NK-92 (cell line): ENCODE results near the gene NABP2.
"Not testable (repeated sequence)": the region's sequence is repeated elsewhere in the genome, so short reads cannot be mapped to it uniquely, and the experiment has no call there.

Source experiments
- DNase-seq: peaks from one replicate; lab custom pipeline; 2025; ENCODE audit not compliant: unreplicated experiment; lab: John Stamatoyannopoulos, UW

Gene NABP2

DNA sequence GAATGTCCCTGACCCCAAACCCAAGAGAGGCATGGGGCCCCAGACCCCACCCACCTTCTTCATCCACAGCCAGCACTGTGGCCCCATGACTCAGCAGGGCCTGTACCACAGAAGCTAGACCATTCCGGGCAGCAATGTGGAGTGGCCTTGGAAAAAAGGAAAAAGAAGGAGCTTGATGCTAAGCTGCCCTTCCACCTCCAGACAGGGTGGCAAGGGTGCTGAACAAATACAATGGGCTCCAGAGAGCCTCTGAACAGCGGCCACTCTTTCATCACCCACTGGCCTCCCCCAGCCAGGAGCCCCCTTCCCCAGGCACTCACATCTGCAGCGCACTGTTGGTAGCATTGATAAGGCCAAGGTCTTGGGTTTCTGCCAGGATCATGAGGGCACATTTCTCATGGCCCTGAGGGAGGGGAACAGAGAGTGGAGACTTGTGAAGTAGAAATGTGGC is 19.6 kb downstream of the NABP2 start:
- DNase-seq: no peak

DNA sequence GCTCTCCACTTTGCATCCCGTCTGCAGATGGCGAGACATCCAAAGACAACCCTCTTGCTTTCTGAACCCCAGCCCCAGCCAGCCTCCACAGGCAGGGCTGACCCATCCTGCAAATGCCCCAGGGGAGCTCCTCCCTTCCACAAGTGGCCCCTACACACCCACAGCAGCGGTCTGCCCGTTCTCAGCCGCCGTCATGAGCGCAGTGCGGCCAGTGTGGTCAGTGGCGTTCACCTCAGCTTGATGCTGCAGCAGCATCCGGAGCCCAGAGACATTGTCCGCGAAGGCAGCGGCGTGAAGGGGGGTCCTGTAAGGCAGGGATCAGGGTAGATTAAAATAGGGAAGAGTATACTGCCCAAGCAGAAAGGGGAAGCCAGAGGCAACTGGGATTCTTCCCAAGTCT is 20.4 kb downstream of the NABP2 start:
- no peak for DNase-seq

DNA sequence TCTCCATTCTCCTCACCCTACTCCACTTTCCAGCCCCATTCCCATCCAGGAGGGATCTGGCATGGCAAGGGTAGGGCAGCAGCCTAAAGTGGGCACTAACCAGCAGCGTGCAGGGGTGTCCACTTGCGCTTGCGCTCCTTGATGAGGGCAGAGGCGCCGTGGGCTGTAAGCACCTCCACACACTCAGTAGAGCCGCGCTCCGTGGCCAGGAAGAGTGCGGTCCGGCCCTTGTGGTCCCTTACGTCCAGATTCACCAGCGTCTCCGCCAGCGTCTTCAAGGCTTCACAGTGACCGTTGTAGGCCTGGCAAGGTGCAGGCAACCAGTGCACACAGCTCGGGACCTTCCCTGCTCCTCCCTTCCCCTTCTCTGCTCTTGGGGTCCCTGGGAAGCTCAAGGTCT is 23.8 kb downstream of the NABP2 start:
- no peak for DNase-seq

DNA sequence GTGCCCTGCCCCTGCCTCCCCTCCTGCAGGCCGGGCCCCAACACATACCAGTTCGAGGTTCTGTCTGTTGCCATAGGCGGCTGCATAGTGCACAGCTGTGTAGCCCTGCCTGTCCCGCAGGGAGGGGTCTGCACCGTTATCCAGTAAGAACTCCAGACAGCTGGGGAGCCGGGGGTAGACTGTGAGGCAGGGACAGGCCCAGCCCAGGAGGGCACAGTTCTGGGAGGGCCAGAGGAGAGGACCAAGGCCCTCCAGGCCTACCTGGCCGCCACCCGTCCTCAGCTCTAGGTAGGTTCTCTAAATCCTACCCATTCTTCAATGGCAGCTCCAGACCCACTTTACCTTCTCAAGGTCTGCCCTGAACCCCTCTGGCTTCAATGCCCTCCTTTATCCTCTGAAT is 24.6 kb downstream of the NABP2 start:
- no peak for DNase-seq

DNA sequence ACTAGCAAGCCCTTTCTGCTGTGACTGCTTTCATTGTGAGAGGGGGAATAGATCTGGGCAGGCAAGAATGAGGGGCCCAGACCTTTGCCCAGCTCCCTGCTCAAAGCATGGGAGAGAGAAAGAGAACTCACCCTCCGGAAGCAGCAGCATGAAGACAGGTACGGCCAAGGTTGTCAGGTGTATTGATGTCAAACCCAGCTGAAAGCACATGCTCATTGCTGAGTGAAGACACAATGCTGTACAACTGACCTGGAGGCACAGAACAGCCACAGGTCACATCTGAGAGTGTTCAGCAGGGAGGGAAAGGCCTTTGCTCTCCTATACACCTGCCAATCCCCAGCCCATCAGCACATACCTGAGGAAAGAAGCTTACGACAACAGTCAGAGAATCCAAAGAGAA is 28.5 kb downstream of the NABP2 start:
- no peak for DNase-seq

DNA sequence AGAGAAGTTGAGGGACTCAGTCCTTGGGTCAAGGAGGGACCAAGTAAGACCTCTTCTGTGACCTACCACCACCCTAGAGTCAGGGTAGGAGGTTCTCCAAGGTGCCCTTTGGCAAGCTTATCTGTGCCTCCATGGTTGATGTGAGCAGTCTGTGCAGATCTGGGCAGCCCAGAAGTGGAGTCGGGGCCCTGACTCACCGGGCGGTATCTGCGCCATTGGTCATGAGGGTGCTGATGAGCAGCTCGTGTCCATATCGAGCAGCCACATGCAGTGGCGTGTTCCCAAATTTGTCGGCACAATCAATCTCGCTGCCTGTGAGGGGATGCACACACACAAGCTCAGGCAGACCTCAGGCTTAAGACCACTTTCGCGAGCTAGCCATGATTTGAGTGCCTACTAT is 28.9 kb downstream of the NABP2 start:
- no peak for DNase-seq

DNA sequence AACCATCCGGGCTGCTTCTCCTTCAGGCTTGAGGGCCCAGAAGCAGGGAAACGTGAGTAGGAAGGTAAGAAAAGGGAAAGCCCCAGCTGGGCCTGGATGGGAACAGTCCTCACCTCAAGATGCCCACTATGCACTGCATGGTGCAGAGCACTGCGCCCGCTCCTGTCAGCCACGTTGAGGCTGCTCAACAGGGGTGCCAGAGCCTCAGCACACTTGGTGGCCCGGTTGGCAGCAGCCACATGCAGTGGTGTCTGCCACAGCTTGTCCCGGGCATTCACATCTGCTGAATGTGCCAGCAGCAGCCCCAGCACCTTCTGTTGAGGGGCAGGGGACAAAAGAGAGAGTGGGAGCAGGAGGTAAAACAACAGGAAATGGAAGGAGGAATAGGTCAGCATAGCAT is 31.5 kb downstream of the NABP2 start:
- no peak for DNase-seq

DNA sequence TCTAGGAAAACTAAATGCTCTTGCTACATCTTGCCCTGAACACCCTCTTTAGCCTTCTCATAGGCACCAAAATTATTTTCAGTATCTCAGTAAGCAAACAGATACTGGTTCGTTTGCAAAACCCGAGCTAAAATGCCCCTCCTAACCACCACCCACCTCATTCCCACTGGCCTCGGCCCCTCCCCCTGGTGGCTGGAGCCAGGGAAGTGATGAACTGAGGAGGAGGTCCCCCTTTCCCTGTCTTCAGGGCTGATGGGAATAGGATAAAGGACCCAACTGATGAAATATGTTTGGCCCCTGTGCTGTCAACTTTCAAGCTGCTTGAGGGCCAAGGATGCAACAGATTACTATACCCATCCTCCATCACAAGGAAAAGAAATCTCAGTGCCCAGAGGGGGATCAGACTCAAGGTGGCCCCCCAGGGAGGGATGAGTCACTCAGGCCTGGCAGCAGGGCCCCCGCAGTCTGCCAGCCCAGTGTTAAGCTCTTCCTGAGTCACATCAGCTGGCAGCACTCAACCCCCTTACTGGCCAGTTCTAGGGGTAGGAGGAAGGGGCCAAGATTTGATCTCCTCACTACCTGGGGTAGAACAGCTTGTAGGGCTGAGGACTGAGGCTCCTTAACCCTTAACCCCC is 32.3 kb downstream of the NABP2 start:
- no peak for DNase-seq

DNA sequence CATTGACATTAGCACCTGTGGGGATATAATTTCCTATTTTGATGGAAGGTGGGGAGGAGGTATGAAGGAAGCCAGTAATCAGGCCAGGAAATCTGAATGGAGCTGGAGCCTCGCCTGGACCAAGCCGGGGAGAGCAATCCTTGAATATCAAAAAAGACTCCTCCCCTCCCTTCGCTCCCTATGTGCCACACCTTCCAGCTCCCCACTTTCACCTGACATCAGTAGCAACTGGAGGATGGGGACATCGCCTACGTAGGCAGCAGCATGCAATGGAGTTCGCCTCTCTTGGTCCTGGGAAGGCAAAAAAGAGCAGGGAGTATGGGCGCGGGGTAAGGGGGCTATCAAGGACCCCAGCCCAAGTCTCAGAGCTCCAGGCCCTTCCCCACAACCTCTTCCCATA is 32.9 kb downstream of the NABP2 start:
- no peak for DNase-seq

DNA sequence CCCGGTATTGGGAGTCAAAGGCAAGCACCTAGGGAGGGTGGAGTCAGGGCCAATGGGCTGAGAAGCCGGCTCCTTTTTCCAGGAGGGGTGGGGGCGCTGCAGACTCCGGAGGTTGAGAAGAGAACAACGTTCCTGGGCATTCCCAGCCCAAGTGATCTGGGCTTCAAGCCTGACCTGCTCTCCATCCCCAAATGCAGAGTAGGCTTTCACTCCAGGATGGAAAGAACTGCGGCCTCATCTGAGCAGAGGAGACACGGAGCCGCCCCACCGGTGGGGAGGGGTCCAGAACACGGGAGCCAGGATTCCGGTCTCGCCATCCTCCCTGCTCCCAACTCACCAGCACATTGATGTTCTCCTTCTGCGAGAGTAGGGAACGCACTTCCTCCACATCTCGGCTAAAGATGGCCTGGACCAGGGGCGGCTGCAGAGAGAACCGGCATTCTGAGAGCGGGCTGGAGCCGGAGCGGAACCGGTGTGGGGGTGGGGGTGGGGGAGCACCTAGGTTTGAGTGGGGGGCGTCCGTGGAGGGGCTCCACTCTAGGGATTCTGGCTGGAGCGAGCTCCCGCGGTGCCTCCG is 33.4 kb downstream of the NABP2 start:
- DNase-seq: no peak

DNA sequence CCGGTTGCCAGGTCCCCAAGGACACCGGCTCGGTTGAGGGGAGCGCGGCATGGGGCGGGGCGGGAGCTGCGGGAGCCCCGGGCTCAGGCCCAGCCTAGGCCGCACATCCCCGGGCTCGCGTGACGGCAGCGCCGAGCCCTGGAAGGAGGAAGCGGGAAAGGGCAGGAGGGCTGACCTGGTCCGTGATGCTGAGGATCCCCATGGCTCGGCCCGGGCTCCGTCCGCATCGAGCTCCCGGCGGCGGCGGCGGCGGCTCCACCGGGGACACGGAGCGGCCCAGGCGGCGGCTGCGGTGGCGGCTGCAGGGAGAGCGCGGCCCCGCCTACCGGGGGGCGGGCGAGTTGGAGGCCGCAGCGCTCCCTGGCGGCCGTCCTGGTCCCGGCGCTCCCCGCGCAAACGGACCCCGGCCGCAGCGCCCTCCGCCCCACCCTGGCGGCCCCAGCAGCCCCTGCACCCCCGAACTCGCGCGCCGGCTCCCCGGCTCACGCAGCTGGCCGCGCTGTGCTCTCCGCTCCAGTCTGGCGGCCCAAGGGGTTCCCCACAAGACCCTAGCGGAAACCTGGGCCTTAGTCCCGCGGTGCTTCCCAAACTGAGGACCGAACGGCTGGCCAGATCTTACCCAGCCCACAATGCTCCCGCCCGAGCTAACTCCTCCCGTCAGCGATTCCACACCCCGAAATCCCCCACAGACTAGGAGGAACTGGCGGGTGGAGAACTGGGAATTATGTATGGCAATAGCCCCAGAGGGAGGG is 34.1 kb downstream of the NABP2 start, which contains the start of gene ANKRD52:
ANKRD52 (minus strand) TSS at position 317 of the 752 bp plus-strand sequence; CDS start at position 202, 115 bp downstream.
- no peak for DNase-seq

DNA sequence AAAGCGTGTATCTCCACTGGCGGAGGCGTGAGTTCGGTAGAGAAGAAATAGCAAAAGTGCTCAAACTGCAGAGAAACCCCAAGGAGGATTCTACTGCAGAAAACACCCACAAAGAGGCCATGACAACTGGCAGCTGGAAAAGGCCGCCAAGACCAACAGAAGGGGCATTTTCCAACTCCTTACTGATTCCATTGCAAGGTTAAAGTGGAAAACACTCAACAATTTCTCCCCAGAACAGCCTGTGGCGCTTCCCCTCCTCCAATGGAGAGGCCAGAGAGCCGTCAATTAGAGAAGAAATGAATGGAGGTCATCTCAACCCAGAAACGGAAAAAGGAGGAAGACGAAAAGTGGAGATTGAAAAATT is 34.7 kb downstream of the NABP2 start:
- no peak for DNase-seq

DNA sequence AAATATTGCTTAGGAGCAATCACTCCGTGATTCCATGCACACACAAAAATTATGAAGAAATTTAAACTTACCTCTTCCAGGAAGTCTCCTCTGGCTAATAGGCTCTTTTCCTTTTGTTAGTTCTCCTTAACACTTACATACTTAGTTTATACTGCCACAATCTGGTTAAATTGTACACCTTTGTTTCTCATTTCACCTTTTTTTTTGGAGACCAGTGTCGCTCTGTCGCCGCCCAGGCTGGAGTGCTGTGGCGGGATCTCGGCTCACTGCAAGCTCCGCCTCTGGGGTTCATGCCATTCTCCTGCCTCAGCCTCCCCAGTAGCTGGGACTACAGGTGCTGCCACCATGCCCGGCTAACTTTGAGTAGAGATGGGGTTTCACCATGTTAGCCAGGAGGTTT is 36.2 kb downstream of the NABP2 start:
- no peak for DNase-seq

DNA sequence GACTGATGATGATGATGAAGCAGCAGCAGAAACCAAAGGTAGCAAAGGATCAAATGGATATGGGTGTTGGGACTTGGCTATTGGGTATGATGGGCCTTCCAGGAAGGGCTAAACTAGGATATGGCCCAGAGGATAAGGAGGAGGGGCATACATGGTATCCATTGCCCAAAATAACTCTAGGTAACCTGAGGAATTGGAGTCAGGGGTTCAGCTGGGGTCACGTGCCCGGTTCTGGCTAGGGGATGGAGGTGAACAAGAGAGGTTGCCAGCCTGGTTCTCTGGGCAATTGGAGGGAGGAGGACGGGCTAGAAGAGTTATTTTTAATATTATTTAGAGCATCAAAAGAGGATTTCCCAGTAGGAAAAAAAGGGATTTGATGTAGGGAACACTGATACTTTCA is 36.8 kb downstream of the NABP2 start:
- DNase-seq: no peak

DNA sequence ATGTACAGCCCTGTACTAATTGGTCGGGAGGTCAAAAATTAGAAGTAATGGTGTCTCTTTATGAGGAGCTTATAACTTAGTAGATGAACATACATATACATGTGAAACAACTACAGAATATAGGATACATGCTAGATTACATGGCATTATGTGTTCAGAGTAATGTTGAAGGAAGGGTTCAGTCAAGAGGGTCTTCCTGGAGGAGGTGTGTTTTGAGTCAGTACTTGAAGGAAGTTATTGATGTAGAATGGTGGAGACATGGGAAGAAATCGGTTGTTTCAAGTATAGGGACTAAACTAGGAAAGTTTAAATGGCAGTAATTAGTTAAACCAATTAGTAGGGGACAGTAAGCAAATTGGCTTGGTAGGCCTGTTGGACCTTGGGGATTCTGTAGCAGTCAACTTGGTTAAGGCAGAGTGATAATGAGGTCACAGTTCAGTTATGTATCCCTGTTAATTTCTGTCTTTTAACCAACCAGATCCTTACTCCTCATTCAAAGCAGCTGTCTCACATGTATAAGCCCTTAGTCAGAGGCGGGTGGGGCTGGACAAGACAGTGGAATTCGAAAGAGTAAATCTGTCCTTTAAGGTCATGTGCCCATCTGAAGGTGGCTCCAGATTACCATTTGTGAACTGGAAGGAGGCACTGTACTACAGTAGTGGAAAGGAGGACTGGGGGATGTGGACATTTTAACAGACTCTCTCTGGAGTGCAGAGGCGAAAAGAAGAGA is 37.5 kb downstream of the NABP2 start:
- DNase-seq: no peak

DNA sequence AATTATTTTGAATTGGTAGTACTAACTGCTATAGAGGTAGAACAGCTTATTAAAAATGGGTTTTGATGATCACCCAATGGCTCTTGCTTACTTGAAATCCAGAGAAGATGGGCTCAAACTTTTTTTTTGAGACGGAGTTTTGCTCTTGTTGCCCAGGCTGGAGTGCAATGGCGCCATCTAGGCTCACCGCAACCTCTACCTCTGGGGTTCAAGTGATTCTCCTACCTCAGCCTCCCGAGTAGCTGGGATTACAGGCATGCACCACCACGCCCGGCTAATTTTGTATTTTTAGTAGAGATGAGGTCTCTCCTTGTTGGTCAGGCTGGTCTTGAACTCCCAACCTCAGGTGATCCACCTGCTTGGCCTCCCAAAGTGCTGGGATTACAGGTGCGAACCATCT is 38.8 kb downstream of the NABP2 start:
- DNase-seq: not testable (repeated sequence)

DNA sequence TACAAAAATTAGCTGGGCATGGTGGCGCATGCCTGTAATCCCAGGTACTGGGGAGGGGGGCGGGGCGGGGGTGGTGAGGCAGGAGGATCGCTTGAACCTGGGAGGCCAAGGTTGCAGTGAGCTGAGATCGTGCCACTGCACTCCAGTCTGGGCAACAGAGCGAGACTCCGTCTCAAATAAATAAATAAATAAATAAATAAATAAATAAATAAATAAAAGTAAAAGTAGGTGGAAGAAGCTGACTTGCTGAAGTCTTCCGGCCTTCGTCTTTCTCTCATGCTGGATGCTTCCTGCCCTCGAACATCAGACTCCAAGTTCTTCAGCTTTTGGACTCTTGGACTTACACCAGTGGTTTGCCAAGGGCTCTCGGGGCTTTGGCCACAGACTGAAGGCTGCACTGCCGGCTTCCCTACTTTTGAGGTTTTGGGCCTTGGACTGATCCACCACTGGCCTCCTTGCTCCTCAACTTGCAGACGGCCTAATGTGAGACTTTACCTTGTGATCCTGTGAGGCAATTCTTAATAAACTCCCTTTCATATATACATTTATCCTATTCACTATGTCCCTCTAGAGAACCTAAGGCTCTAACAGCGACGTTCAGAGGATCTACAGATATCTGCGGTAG is 42.0 kb downstream of the NABP2 start:
- not testable (repeated sequence) for DNase-seq

DNA sequence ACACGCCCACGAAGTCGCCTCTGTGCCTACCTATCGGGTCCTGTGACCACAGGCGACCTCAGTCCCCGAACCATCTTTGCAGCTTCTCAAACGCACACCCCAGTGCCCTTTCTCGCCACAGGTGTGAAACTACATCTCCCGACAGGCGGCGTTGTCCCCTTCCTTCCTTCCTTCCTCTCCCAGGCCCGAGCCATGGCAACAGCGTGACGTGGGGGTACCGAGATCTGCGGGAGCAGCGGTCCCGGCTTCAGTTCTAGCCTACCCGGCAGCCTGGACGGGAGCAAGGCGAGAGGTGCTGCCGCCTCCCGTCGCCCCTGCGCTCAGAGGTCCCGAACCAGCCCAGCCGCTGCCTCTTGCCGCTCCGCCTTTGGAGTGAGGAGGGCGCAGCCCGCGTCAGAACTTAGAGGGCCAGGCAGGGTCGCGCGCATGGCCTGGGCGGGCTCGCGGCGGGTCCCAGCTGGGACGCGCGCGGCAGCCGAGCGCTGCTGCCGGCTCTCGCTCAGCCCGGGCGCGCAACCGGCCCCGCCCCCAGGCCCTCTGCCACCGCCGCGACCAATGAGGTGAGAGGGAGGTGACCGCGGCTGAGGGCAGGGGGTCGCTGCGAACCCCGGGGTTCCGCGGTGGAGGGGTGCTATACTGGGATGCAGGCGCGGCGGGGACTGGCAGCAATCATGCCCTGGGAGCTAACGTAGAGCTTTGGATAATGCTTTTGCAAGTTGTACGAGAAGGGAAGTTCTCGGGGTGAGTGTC is 42.7 kb downstream of the NABP2 start, which contains the start of gene COQ10A:
COQ10A (plus strand) TSS at position 250 of the 750 bp plus-strand sequence; CDS start at position 427, 177 bp downstream.
- peak; percentile 33 for DNase-seq

DNA sequence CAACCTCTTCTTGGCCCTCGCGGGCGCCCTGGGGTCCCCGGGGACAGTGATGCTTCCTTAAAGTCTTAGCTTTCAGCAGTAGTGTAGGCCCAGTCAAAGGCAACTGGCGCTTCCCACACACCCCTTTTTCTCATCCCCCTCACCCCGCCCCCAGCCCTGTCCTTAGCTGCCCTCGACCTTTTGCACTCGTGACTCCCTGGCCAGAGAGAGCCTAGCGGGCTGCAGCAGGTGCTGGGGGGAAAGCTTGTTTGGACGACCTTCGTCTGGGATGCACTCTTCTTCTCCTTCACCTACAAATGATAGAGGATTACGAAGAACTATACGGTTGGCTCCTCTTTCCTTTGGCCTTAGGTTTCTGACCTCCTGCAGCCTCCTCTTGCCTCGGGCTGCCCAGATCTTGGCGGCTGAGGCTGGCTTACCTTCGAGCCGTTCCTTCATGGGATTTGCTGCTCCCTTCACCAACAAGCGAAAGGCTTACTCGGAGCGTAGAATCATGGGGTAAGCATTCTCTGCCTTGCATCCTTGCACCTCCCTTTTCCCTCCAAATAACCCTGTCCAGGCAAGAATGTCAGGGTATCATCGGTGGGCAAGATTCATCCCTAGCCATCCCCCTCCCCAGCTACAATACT is 43.4 kb downstream of the NABP2 start:
- no peak for DNase-seq

DNA sequence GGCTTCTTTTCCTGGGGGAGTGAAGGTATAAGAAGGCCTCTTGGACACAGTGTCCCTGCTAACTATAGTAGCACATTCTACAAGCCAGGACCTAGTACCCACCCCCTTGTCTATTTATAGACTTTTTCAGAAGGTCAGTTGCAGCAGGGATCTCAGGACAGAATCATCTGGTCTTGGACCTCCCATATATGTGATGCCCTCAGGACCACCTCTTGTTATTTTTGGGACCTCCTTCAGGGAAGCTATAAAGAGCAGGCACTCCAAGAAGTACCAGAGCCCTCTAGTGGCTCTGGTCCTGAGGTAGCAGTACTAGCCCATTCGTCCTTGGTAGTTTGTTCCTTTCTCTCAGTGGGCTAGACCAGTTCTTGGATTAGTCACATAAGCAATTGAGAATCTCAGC is 46.9 kb downstream of the NABP2 start:
- no peak for DNase-seq
